ENCODE data around the gene KRTAP5-8.

KRTAP5-8 gene

GRCh38 chr11:71495286-71496230 is 42.3 kb upstream of the KRTAP5-8 start:
- TF ChIP-seq CTCF (IDR thresholded peaks at IDR 0.05; ENCODE audit: borderline replicate concordance, insufficient read depth, low read depth, low read length): no peak
- no peak overlapping the region for H3K4me3 ChIP-seq (ENCODE audit: low read depth, low read length)

- H3K4me3 ChIP-seq (ENCODE audit: low read depth, low read length): no peak overlapping the region
- TF ChIP-seq CTCF (IDR thresholded peaks at IDR 0.05; ENCODE audit: borderline replicate concordance, insufficient read depth, low read depth, low read length): no peak
Observed at GRCh38 chr11:71496421-71496820, 41.4 kb upstream of the KRTAP5-8 start.

GRCh38 chr11:71498091-71498490 is 39.7 kb upstream of the KRTAP5-8 start:
- no peak for TF ChIP-seq CTCF (IDR thresholded peaks at IDR 0.05; ENCODE audit: borderline replicate concordance, insufficient read depth, low read depth, low read length)

GRCh38 chr11:71499125-71499524 is 38.7 kb upstream of the KRTAP5-8 start:
- H3K4me3 ChIP-seq (ENCODE audit: low read depth, low read length): no peak overlapping the region
- no peak for TF ChIP-seq CTCF (IDR thresholded peaks at IDR 0.05; ENCODE audit: borderline replicate concordance, insufficient read depth, low read depth, low read length)

More at GRCh38 chr11:71498091-71498490, 39.7 kb upstream of the KRTAP5-8 start:
- no peak overlapping the region for H3K4me3 ChIP-seq (ENCODE audit: low read depth, low read length)

GRCh38 chr11:71499546-71499945 is 38.3 kb upstream of the KRTAP5-8 start:
- H3K4me3 ChIP-seq (ENCODE audit: low read depth, low read length): no peak overlapping the region
- TF ChIP-seq CTCF (IDR thresholded peaks at IDR 0.05; ENCODE audit: borderline replicate concordance, insufficient read depth, low read depth, low read length): no peak

- no peak for TF ChIP-seq CTCF (IDR thresholded peaks at IDR 0.05; ENCODE audit: borderline replicate concordance, insufficient read depth, low read depth, low read length)
- no peak overlapping the region for H3K4me3 ChIP-seq (ENCODE audit: low read depth, low read length)
Observed at GRCh38 chr11:71500601-71501021, 37.2 kb upstream of the KRTAP5-8 start.
